Hippocampal formation (tissue), 2 donors: ENCODE measurements around the gene GALNT17.

Experiments
- DNase-seq, 2 donors: peaks; one replicate each; lab custom pipeline; 2025; lab: John Stamatoyannopoulos, UW

The GALNT17 gene

DNA sequence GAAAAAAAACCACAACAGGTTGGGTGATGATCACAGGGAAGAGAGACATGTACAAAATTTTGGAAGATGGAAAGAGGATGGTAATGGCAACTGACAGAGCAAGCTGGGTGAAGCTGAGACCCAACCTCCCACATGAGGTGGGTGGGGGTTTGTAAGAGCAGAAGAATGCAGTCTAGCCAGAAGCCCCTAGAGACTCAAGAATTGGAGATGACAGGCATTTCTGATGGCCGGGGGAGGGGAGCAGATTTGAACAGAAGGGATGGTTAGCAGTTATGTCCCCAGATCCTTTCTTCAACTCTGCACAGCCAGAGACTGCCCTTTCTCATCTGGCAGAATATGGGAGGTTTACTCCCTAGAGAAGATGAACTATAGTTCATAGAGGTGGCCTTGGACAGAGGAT, 208.0 kb downstream of the GALNT17 start:
- DNase-seq, result no peak

DNA sequence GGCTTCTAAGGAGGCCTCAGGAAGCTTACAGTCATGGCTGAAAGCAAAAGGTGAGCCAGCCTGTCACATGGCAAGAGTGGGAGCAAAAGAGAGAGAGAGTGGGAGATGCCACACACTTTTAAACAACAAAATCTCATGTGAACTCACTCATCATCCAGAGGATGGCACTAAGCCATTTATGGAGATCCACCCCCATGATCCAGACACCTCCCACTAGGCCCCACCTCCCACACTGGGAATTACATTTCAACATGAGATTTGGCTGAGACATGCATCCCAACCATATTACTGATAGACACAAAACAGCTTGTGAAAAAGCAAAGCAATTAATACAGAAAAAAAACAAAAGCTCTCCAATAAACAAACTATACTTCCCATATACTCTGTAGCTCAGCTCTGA, 210.3 kb downstream of the GALNT17 start:
- no peak for DNase-seq

- DNase-seq, result no peak
These were observed 211.1 kb downstream of the GALNT17 start for GRCh38 chr7:71343039-71343438.

DNA sequence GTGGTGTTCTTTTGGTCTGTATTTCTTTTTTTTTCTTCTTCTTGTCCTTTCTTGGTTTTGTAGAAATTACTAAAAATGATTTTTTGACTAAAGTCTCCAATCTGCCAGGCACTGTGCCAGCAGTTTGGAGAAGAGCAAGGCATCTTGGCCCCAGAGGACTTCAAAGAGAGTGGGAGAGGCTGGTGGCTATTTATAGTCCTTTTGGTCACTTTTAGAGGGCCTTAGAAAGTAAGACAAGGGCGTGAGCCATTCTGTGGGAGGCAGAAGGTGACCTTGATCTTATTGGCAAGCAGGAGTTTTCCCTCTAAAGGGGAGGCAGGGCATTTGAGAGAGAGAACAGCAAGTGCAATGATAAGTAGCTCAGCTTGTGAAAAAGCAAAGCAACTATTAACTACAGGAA, 211.9 kb downstream of the GALNT17 start:
- no peak for DNase-seq

DNA sequence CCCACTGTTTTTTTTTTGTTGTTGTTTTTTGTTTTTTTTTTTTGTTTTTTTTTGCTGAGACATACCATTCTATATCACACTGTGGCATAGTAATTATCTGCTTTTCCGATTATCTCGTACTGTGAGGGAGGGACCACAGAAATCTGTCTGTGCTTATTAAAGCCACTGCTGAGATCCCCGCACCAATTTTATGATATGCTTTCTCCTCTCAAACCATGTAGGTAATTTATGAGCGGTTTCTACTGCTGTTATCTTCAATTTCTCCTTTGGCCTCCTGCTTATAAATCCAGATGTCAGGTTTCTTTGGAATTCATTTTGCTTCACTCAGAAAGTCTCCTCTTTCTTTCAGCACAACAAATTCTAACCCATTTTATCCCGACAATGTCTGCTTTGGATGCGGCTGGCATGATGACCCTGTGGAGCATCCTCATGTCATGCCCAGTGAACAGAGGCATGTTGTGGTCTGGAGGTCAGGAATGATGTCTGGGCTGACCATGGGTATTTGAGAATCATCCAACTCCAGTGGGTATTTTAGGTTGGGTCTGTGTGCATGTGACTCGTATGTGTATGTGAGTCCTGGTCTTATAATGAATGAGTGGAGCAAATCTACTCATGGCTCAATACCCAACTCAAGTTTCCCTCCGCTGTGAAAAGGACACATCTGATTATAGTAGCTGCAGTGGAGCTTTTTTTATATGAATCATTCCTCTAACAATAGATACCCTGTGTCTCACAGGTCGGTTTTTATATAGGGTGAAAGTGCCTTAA, 213.4 kb downstream of the GALNT17 start:
- no peak for DNase-seq

DNA sequence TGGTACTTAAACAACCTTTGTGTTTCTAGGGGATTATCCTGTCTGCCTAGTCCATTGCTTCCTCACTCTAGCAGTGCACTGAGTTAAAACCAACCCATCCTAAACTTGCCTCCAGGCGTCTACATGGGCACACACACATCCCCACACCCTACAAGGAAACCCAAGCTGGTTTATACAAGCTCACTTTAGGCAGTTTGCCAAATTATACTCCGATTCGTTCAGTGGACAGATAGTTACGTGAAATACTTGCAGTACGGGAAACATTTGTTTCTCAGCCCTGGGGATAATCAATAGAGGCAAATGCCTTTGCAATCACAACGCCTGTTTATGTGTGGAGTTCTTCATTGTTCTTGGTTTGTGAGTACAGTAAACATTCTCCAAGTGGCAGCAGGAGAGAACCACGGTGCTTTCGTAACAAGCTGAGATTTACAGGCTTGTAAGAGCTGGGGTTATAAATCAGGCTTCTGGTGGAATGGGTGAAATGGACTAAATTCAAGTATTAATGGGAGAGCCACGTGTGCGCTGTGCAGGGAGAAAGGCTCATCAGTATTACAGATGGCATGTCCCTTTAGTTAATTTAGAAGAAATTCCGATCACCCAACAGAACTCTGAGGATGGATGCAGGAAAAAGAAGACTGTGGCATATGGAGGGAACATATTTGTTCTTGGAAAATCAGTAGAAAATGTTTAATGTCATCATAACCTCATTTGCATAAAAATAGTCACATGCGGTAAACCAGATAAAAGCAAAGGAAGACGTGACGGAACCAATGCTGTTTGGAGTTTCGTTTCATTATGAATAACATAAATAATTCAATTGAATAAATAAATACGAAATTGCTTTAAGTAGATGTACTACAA, 217.1 kb downstream of the GALNT17 start:
- DNase-seq, result no peak

DNA sequence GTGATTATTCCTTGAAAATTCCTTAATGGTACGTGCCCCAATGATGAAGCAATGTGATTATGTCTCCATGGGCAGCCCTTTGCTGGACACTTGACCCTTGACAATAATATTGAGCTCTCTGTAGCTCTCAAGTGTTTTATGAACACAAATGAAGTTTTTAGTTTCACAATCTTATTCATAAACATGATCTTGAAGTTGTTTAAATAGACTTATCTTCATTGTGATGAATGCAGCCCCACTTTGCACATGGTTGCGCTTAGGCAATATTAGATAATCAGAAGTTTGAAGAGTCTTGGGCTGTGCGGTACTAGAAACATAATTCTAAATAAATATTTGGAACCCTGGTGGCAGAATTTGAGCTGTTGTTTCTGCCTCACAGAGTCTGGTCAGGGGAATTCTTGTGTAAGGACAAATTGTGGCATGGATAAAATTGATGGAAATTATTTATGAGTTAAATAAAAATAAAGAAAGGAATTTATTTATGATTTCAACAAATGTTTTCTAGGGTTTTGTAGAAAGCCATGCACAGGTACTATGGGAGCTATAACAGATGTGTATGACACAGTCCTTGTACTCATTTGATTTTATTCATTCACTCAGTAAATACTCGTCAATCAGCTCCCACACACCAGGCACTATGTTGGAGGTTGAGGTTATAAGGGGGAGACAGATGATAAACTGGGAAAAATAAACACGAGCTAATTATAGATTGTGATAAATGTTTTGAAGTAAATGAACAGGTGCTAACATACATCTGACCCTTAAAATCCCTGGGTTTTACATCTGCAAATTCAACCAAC, 217.9 kb downstream of the GALNT17 start:
- DNase-seq, result no peak

DNA sequence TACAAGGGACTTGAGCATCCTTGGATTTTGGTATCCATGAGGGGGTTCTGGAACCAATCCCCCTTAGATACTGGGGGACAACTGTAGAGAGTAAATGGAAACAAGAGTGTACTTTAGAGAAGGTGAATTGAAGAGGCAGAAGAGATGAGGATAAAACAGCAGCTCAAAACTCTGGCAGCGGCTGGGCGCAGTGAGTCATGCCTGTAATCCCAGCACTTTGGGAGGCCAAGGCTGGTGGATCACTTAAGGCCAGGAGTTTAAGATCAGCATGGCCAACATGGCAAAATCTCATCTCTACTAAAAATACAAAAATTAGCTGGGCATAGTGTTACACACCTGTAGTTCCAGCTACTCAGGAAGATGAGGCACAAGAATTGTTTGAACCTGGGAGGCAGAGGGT, 218.7 kb downstream of the GALNT17 start:
- no peak for DNase-seq

- DNase-seq, result no peak
These were observed 222.8 kb downstream of the GALNT17 start for GRCh38 chr7:71354716-71355115.

- no peak for DNase-seq
These were observed 229.6 kb downstream of the GALNT17 start for GRCh38 chr7:71361451-71362032.

GRCh38 chr7:71362240-71362639, 230.3 kb downstream of the GALNT17 start:
- no peak for DNase-seq

DNA sequence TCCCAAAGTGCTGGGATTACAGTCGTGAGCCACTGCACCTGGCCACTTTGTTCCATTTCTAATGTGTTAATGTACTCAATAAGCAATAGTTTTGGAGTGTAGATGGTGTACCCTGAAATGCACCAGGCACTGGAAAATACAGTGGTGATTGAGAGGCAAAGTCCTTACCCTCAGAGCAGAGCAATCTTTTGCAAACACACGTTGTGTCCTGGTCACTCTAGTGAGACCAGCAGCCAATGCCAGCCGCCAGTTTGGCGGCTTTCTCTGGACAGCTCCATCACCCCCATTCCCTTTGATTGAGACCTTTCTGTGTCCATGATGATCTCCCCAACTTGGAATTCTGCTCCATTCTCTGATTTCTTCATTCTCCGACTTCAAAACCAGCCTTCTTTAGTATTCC, 231.3 kb downstream of the GALNT17 start:
- DNase-seq, result no peak

- no peak for DNase-seq
These were observed 231.7 kb downstream of the GALNT17 start for GRCh38 chr7:71363627-71364026.

GRCh38 chr7:71364551-71364950, 232.6 kb downstream of the GALNT17 start:
- no peak for DNase-seq

- DNase-seq, result no peak
These were observed 241.0 kb downstream of the GALNT17 start for GRCh38 chr7:71372991-71373390.

DNA sequence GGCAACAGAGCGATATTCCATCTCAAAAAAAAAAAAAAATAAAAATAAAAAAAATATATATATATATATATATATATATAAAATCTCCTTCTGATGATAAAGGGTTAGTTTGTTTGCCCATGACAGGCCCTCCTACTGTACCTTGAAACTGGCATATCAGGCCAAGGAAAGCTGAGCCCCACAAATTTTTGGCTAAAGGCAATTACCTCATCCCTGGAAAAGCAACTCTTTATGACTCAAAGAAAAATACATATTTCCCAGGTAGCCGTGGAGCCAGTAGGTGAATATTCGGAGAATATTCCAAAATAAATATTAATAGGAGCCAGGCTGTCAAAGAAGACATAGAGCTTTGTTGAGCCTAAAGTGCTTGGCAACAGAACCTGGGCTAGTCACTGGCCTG, 245.1 kb downstream of the GALNT17 start:
- DNase-seq, result no peak

DNA sequence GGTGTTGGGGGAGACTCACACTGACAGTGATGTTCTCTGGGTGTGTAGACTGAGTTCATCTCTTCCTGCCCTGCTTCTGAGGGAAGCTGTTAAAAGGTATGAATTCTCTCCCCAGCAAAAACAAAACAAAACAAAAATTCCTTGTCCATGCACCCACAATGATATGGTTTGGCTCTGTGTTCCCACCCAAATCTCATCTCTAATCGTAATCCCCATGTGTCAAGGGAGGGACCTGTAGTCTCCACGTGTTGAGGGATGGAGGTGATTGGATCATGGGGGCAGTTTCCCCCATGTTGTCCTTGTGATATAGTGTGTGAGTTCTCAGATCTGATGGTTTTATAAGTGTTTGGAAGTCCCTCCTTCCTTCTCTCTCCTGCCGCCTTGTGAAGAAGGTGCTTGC, 245.5 kb downstream of the GALNT17 start:
- DNase-seq, result no peak

- DNase-seq, result no peak
These were observed 252.2 kb downstream of the GALNT17 start for GRCh38 chr7:71384094-71384493.

- no peak for DNase-seq
These were observed 253.4 kb downstream of the GALNT17 start for GRCh38 chr7:71385330-71385729.

DNA sequence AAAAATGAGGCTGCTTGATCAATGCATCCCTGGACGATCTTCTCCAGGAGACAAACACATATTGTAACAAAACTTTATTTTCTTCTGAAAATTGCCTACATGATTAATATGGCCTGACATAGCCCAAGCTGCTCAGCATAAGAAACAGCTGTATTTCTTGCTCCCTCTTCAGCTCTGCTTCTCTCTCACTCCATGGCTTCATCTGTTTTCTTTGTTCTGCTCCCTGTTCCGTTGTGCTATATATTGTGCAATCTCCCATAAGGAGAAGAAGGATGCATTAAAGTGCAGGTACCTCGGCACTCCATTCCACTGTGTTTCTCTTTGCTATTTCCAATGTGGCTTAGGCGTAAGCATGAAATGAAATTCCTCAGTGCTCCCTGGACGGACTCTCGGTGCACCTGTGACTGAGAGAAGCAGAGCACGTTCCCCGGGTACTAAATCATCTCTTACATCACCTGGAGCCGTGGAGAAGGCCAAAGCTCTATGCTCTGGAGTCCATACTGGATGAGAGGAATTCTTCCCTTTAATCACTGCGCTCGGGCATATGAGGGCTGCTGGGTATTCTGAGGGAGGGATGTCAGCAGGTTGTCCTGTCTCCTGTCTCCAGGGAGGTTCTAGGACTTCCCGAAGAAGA, 254.3 kb downstream of the GALNT17 start:
- DNase-seq, result no peak

DNA sequence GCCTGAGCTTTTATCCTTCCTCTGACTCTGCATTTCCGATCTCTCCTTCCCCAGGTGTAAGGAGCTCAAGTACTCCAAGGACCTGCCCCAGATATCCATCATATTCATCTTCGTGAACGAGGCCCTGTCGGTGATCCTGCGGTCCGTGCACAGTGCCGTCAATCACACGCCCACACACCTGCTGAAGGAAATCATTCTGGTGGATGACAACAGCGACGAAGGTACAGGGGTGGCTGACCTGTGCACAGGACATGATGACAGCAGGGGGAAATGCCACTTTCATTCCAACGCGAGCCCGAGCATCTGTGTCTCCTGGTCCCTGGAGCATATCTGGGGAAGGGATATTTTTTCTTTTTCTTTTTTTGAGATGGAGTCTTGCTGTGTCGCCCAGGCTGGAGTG, 256.2 kb downstream of the GALNT17 start:
- no peak for DNase-seq

DNA sequence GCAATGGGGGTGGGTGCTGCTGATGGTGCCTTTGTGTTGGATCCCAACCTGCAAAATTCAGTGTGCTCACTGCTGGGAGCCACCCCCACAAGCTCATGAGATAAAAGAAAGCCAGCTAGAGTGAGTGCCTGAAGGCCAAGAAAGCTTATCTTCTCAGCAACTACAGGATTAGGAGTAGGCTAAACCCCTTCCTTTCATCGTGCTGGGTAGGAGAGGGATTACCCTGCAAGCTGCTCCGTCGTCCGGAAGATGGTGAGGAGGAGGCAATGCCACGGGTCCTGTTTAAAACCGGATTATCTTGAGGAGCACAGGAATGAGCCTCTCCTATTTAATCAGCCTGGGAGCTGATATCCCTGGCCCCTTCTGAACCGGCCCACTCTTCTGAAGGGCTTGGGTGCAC, 258.0 kb downstream of the GALNT17 start:
- no peak for DNase-seq
